K562 (cell line): ENCODE data around the gene LGALS8. TPM values are rescaled to one million over a fixed set of nuclear protein-coding genes. Genes with fewer than 3 reads are reported as not detected.

Experiments used
- ETS1 ChIP-seq: conservative IDR thresholded peaks from 2 replicates; pipeline ENCODE4 v1.6.1; 2011; ENCODE audit warnings: low read depth, mild to moderate bottlenecking, low read length; ENCODE audit not compliant: control insufficient read depth
- FOXK2 ChIP-seq, 2 experiments: fragments of 450-650 bp; IDR thresholded peaks in 1 of 2; conservative IDR thresholded peaks in 1 of 2; 2 replicates each; pipeline ENCODE4 v1.6.1; 2016; ENCODE audit warnings: low read depth in 2 of 2, mild to moderate bottlenecking in 1 of 2
- HCFC1 ChIP-seq: IDR thresholded peaks from 2 replicates; pipeline ENCODE4 v1.6.1; 2012; ENCODE audit warnings: low read depth, low read length, improper control_type of control experiment
- HNRNPLL ChIP-seq: fragments of 200-400 bp; formaldehyde crosslinking; IDR thresholded peaks from 2 replicates; pipeline ENCODE4 v1.6.1; 2017; ENCODE audit warnings: low read length, low read depth, mild to moderate bottlenecking; ENCODE audit not compliant: poor library complexity, severe bottlenecking
- IRF2 ChIP-seq: sonication (generic); formaldehyde crosslinking; IDR thresholded peaks from 2 replicates; pipeline ENCODE4 v1.8.1; 2022; ENCODE audit warnings: mild to moderate bottlenecking, missing genetic modification reagents
- MCM5 ChIP-seq: fragments of 450-650 bp; IDR thresholded peaks from 2 replicates; pipeline ENCODE4 v1.6.1; 2016; ENCODE audit warnings: low read depth
- NBN ChIP-seq: fragments of 450-650 bp; IDR thresholded peaks from 2 replicates; pipeline ENCODE4 v1.6.1; 2016; ENCODE audit warnings: low read depth, mild to moderate bottlenecking
- PCBP2 ChIP-seq: fragments of 200-400 bp; formaldehyde crosslinking; IDR thresholded peaks from 2 replicates; pipeline ENCODE4 v1.6.1; 2018; ENCODE audit warnings: low read length, low read depth, mild to moderate bottlenecking, moderate library complexity; ENCODE audit not compliant: poor library complexity, severe bottlenecking
- POLR2B ChIP-seq: fragments of 450-650 bp; IDR thresholded peaks from 2 replicates; pipeline ENCODE4 v1.6.1; 2018; ENCODE audit warnings: low read depth; ENCODE audit not compliant: partially characterized antibody
- SMARCB1 ChIP-seq: IDR thresholded peaks from 2 replicates; pipeline ENCODE4 v1.6.1; 2011; ENCODE audit warnings: improper control_type of control experiment, low read depth; ENCODE audit not compliant: insufficient read length
- TARDBP ChIP-seq: fragments of 450-650 bp; IDR thresholded peaks from 2 replicates; pipeline ENCODE4 v1.6.1; 2016
- ZNF395 ChIP-seq: fragments of 200-800 bp; sonication (Bioruptor generic); IDR thresholded peaks from 2 replicates; pipeline ENCODE4 v1.6.1; 2017; ENCODE audit warnings: missing genetic modification characterization, missing compliant biosample characterization
- ZNF695 ChIP-seq: fragments of 450-650 bp; formaldehyde crosslinking; IDR thresholded peaks from 2 replicates; pipeline ENCODE4 v1.4.0; 2020; ENCODE audit warnings: mild to moderate bottlenecking, moderate library complexity
- polyA plus RNA-seq, 8 experiments: library from polyadenylated mRNA; depleted of rRNA in 4 of 8; stranded (reverse) in 5 of 8; unstranded in 3 of 8; fragments of >200 nt; fragmentation: Nextera tagmentation in 2 of 8; fragmentation: Illumina TruSeq in 1 of 8; extraction: Ambion mirVana in 2 of 8; extraction: Trizol in 1 of 8; gene quantifications; 2 replicates each; pipeline versions ENCODE4 v1.2.1 to v1.2.3, GENCODE V29; 2011 to 2014; ENCODE audit warnings: inconsistent platforms in 1 of 8, missing spikeins in 1 of 8
- total RNA-seq, 7 experiments: library from RNA; depleted of rRNA in 6 of 7; stranded (reverse); fragments of >200 nt in 6 of 7; fragmentation: Illumina TruSeq in 2 of 7; extraction: Trizol in 2 of 7; gene quantifications; 2 replicates each; pipeline versions ENCODE4 v1.2.1 to v1.2.3, GENCODE V29; 2011 to 2021; ENCODE audit warnings: low replicate concordance in 1 of 7
- TF ChIP-seq, protein P1 (sequence below): fragments of 250-450 bp; sonication (Bioruptor Pico); IDR thresholded peaks from 2 replicates; pipeline ENCODE4 v1.4.0; 2020; ENCODE audit warnings: mild to moderate bottlenecking, moderate library complexity
- TF ChIP-seq, protein P2 (sequence below): fragments of 450-650 bp; IDR thresholded peaks from 2 replicates; pipeline ENCODE4 v1.6.1; 2016; ENCODE audit warnings: antibody characterized with exemption
- TF ChIP-seq, protein P3 (sequence below): fragments of 450-650 bp; formaldehyde crosslinking; IDR thresholded peaks from 2 replicates; pipeline ENCODE4 v1.4.0; 2020; ENCODE audit warnings: mild to moderate bottlenecking, mixed read lengths
- TF ChIP-seq, protein P4 (sequence below), 3 experiments: IDR thresholded peaks in 2 of 3; conservative IDR thresholded peaks in 1 of 3; 2 replicates each; pipeline ENCODE4 v1.5.1; 2011 to 2012; ENCODE audit warnings: low read length in 3 of 3, mild to moderate bottlenecking in 3 of 3, control low read depth in 2 of 3, improper control_type of control experiment in 1 of 3, inconsistent platforms in 1 of 3, low read depth in 1 of 3, mixed read lengths in 1 of 3, moderate library complexity in 1 of 3; ENCODE audit not compliant: insufficient read depth in 2 of 3

LGALS8 gene
- total and polyA plus RNA-seq, 9 of the 15 experiments (the other 6 are each of a cell fraction or from before 2014, with no cell fraction given): 57.4 to 87.7 (median 70.3) TPM

DNA sequence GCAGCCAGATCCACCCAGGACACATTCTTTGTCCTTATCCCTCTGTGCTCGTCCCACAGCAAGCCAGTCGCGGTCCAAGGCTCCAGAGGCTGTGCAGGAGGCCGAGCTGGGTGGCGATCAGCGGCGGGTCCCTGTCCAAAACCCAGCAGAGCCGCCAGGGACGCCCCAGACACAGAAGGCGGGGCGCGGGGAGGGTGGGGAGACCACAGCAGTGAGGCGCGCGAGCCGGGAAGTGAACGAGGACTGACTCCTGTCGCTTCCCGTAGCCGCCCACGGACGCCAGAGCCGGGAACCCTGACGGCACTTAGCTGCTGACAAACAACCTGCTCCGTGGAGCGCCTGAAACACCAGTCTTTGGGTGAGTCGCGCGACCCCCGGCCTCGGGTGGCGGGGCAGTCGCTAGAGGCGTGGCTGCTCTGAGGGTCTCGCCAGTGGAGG, at the start of gene LGALS8 (continued):
- TF ChIP-seq ETS1 (peak; percentile 2; the same call in 1 of the 2 replicates), HCFC1 (peak; percentile 58), MCM5 (no peak), HNRNPLL (no peak), ZNF695 (CRISPR knock-in tag) (no peak), POLR2B (no peak), TARDBP (peak; percentile 51; the same call in 1 of the 2 replicates), SMARCB1 (no peak), IRF2 (no peak), ZNF395 (CRISPR knock-in tag) (peak; percentile 59; the same call in 1 of the 2 replicates), NBN (no peak), PCBP2 (no peak), FOXK2 (conservative IDR thresholded peaks at IDR 0.05 in 1 of 2, IDR thresholded peaks at IDR 0.05 in 1 of 2; ENCODE audit: low read depth in 2 of 2) (no peak)
- TF ChIP-seq, protein P1, sequence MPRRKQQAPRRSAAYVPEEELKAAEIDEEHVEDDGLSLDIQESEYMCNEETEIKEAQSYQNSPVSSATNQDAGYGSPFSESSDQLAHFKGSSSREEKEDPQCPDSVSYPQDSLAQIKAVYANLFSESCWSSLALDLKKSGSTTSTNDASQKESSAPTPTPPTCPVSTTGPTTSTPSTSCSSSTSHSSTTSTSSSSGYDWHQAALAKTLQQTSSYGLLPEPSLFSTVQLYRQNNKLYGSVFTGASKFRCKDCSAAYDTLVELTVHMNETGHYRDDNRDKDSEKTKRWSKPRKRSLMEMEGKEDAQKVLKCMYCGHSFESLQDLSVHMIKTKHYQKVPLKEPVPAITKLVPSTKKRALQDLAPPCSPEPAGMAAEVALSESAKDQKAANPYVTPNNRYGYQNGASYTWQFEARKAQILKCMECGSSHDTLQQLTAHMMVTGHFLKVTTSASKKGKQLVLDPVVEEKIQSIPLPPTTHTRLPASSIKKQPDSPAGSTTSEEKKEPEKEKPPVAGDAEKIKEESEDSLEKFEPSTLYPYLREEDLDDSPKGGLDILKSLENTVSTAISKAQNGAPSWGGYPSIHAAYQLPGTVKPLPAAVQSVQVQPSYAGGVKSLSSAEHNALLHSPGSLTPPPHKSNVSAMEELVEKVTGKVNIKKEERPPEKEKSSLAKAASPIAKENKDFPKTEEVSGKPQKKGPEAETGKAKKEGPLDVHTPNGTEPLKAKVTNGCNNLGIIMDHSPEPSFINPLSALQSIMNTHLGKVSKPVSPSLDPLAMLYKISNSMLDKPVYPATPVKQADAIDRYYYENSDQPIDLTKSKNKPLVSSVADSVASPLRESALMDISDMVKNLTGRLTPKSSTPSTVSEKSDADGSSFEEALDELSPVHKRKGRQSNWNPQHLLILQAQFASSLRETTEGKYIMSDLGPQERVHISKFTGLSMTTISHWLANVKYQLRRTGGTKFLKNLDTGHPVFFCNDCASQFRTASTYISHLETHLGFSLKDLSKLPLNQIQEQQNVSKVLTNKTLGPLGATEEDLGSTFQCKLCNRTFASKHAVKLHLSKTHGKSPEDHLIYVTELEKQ (CRISPR knock-in tag): no peak
- TF ChIP-seq, protein P2, sequence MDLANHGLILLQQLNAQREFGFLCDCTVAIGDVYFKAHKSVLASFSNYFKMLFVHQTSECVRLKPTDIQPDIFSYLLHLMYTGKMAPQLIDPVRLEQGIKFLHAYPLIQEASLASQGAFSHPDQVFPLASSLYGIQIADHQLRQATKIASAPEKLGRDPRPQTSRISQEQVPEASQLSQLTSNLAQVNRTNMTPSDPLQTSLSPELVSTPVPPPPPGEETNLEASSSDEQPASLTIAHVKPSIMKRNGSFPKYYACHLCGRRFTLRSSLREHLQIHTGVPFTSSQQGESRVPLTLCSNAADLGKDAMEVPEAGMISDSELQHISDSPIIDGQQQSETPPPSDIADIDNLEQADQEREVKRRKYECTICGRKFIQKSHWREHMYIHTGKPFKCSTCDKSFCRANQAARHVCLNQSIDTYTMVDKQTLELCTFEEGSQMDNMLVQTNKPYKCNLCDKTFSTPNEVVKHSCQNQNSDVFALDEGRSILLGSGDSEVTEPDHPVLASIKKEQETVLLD: no peak
- TF ChIP-seq, protein P3, sequence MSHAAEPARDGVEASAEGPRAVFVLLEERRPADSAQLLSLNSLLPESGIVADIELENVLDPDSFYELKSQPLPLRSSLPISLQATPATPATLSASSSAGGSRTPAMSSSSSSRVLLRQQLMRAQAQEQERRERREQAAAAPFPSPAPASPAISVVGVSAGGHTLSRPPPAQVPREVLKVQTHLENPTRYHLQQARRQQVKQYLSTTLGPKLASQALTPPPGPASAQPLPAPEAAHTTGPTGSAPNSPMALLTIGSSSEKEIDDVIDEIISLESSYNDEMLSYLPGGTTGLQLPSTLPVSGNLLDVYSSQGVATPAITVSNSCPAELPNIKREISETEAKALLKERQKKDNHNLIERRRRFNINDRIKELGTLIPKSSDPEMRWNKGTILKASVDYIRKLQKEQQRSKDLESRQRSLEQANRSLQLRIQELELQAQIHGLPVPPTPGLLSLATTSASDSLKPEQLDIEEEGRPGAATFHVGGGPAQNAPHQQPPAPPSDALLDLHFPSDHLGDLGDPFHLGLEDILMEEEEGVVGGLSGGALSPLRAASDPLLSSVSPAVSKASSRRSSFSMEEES (CRISPR knock-in tag): no peak
- TF ChIP-seq, protein P4, sequence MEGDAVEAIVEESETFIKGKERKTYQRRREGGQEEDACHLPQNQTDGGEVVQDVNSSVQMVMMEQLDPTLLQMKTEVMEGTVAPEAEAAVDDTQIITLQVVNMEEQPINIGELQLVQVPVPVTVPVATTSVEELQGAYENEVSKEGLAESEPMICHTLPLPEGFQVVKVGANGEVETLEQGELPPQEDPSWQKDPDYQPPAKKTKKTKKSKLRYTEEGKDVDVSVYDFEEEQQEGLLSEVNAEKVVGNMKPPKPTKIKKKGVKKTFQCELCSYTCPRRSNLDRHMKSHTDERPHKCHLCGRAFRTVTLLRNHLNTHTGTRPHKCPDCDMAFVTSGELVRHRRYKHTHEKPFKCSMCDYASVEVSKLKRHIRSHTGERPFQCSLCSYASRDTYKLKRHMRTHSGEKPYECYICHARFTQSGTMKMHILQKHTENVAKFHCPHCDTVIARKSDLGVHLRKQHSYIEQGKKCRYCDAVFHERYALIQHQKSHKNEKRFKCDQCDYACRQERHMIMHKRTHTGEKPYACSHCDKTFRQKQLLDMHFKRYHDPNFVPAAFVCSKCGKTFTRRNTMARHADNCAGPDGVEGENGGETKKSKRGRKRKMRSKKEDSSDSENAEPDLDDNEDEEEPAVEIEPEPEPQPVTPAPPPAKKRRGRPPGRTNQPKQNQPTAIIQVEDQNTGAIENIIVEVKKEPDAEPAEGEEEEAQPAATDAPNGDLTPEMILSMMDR (IDR thresholded peaks at IDR 0.05 in 2 of 3, conservative IDR thresholded peaks at IDR 0.05 in 1 of 3; ENCODE audit: insufficient read depth in 2 of 3, low read depth in 1 of 3, low read length in 3 of 3): peak in 1 of 3 experiments; percentile 35; a peak in 1 of 6 replicates
